ENCODE results near the gene MCF2L2. TPM values are rescaled to one million over a fixed set of nuclear protein-coding genes. Genes with fewer than 3 reads are reported as not detected.

The MCF2L2 gene
- total and polyA plus RNA-seq, 2 experiments from 2014 or later, result 4.4 to 12.9 TPM

DNA sequence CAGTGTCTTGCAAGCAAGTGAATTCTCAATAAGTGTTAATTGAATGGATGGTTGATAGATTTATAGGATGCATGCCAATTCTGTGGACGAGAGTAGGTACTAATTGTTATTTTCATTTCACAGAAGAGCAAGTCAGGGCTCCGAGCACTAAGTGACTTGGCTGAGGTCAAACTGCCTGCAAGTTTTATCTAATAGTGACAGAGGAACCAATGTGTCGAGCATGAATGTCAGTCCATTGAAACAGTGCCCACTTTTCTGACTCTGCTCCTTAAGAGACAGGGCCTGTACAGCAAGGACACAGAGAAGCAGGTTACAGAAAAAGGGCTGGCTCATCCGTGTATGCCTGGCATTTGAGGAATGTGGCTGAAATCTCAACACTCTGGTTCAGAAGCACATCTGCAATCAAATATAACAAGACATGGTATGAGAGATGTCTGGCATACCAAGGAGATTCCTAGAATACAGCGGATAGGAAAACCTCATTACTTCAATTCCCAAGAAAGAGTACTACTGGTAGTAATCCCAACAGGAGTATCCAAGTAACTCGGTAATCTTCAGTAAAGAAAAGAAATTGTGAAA lies 181.3 kb downstream of the MCF2L2 start:
- H3K27me3 ChIP-seq, result peaks cover 5% of the 10 kb centered on the region
- peaks cover 2% of the 10 kb centered on the region for H3K9me3 ChIP-seq (ENCODE audit: low read depth)
- TF ChIP-seq CTCF (IDR thresholded peaks at IDR 0.05; ENCODE audit: low read depth, low read length), result no peak
- peak in 1 of 2 donors; percentile 37 for DNase-seq (ENCODE audit: low read depth in 1 of 2, low spot score in 1 of 2)
- H3K4me1 ChIP-seq (ENCODE audit: low read depth), result no peaks in the 10 kb centered on the region
- H3K4me3 ChIP-seq, result no peak overlapping the region
- H3K27ac ChIP-seq, result no peak overlapping the region
- H3K36me3 ChIP-seq, result peaks cover 6% of the 10 kb centered on the region

- no peak for DNase-seq (ENCODE audit: low read depth in 1 of 2, low spot score in 1 of 2)
- peaks cover 6% of the 10 kb centered on the region for H3K36me3 ChIP-seq
- no peak for TF ChIP-seq CTCF (IDR thresholded peaks at IDR 0.05; ENCODE audit: low read depth, low read length)
- no peaks in the 10 kb centered on the region for H3K4me1 ChIP-seq (ENCODE audit: low read depth)
- H3K9me3 ChIP-seq (ENCODE audit: low read depth), result peaks cover 2% of the 10 kb centered on the region
- H3K27ac ChIP-seq, result no peak overlapping the region
- H3K27me3 ChIP-seq, result no peaks in the 10 kb centered on the region
- no peak overlapping the region for H3K4me3 ChIP-seq
Measured at GRCh38 chr3:183244981-183245476, 183.4 kb downstream of the MCF2L2 start.

- no peak overlapping the region for H3K4me3 ChIP-seq
- H3K27me3 ChIP-seq, result no peaks in the 10 kb centered on the region
- no peaks in the 10 kb centered on the region for H3K4me1 ChIP-seq (ENCODE audit: low read depth)
- no peak for TF ChIP-seq CTCF (IDR thresholded peaks at IDR 0.05; ENCODE audit: low read depth, low read length)
- H3K9me3 ChIP-seq (ENCODE audit: low read depth), result peaks cover 2% of the 10 kb centered on the region
- H3K36me3 ChIP-seq, result peaks cover 6% of the 10 kb centered on the region
- H3K27ac ChIP-seq, result no peak overlapping the region
- DNase-seq (ENCODE audit: low read depth in 1 of 2, low spot score in 1 of 2), result peak in 1 of 2 donors; percentile 80
Measured at GRCh38 chr3:183244219-183244618, 184.2 kb downstream of the MCF2L2 start.

GRCh38 chr3:183242431-183242830 lies 186.0 kb downstream of the MCF2L2 start:
- Histone ChIP-seq H3K4me3 (no peak overlapping the region), H3K27me3 (no peaks in the 10 kb centered on the region), H3K4me1 (ENCODE audit: low read depth) (no peaks in the 10 kb centered on the region), H3K27ac (no peak overlapping the region), H3K36me3 (peaks cover 6% of the 10 kb centered on the region), H3K9me3 (ENCODE audit: low read depth) (peaks cover 2% of the 10 kb centered on the region)
- no peak for DNase-seq (ENCODE audit: low read depth in 1 of 2, low spot score in 1 of 2)
- no peak for TF ChIP-seq CTCF (IDR thresholded peaks at IDR 0.05; ENCODE audit: low read depth, low read length)

- Histone ChIP-seq H3K36me3 (no peaks in the 10 kb centered on the region), H3K4me1 (ENCODE audit: low read depth) (no peaks in the 10 kb centered on the region), H3K27me3 (no peaks in the 10 kb centered on the region), H3K4me3 (no peak overlapping the region), H3K27ac (no peak overlapping the region), H3K9me3 (ENCODE audit: low read depth) (peaks cover 2% of the 10 kb centered on the region)
- no peak for DNase-seq (ENCODE audit: low read depth in 1 of 2, low spot score in 1 of 2)
- no peak for TF ChIP-seq CTCF (IDR thresholded peaks at IDR 0.05; ENCODE audit: low read depth, low read length)
Measured at GRCh38 chr3:183239046-183239445, 189.4 kb downstream of the MCF2L2 start.
